ENCODE measurements around the gene BMERB1. TPM values are rescaled to one million over a fixed set of nuclear protein-coding genes. Genes with fewer than 3 reads are reported as not detected.
"Not testable (repeated sequence)": the region's sequence is repeated elsewhere in the genome, so short reads cannot be mapped to it uniquely, and the experiment has no call there.

The BMERB1 gene
- total RNA-seq, 1 donor from 2014 or later: 17.4 TPM

- intact Hi-C loops (cut with micrococcal nuclease): loop anchor here (2.0 to 5.0 kb wide), 2 partner anchors 157 to 207 kb away; partner anchors contain the start of gene MARF1
- H3K4me1 Mint-ChIP-seq (ENCODE audit: low read depth): peaks cover 17% of the 10 kb centered on the region
- no peaks in the 10 kb centered on the region for H3K9me3 Mint-ChIP-seq
- peak overlapping the region; percentile 93 for H3K4me3 Mint-ChIP-seq
- H3K27me3 Mint-ChIP-seq (ENCODE audit: insufficient read depth): peaks cover 23% of the 10 kb centered on the region
- peak overlapping the region; percentile 52 for H3K27ac Mint-ChIP-seq
- no peak for DNase-seq (ENCODE audit: low spot score)
- peaks cover 3% of the 10 kb centered on the region for H3K36me3 Mint-ChIP-seq (ENCODE audit: low read depth)
These were observed 952 bp downstream of the BMERB1 start for GRCh38 chr16:15435216-15435864.

GRCh38 chr16:15439102-15439501, 4.7 kb downstream of the BMERB1 start:
- peaks cover 16% of the 10 kb centered on the region for H3K27me3 Mint-ChIP-seq (ENCODE audit: insufficient read depth)
- intact Hi-C loops (cut with micrococcal nuclease): loop anchor here (5.0 kb wide), 1 partner anchor 153 kb away; no protein-coding TSS in a partner anchor
- H3K9me3 Mint-ChIP-seq: no peaks in the 10 kb centered on the region
- peaks cover 12% of the 10 kb centered on the region for H3K4me1 Mint-ChIP-seq (ENCODE audit: low read depth)
- DNase-seq (ENCODE audit: low spot score): no peak
- H3K4me3 Mint-ChIP-seq: no peak overlapping the region
- H3K27ac Mint-ChIP-seq: no peak overlapping the region
- H3K36me3 Mint-ChIP-seq (ENCODE audit: low read depth): peaks cover under 1% of the 10 kb centered on the region

- intact Hi-C loops (cut with micrococcal nuclease): loop anchor here (5.0 kb wide), 1 partner anchor 153 kb away; no protein-coding TSS in a partner anchor
- Mint-ChIP-seq H3K4me3 (no peak overlapping the region), H3K36me3 (ENCODE audit: low read depth) (no peaks in the 10 kb centered on the region), H3K9me3 (peaks cover 4% of the 10 kb centered on the region), H3K4me1 (ENCODE audit: low read depth) (peaks cover 10% of the 10 kb centered on the region), H3K27ac (no peak overlapping the region), H3K27me3 (ENCODE audit: insufficient read depth) (peaks cover 13% of the 10 kb centered on the region)
- no peak for DNase-seq (ENCODE audit: low spot score)
These were observed 5.1 kb downstream of the BMERB1 start for GRCh38 chr16:15439521-15439920.

GRCh38 chr16:15440852-15441251, 6.5 kb downstream of the BMERB1 start:
- intact Hi-C loops (cut with micrococcal nuclease): loop anchor here (5.0 kb wide), 1 partner anchor 36 kb away; no protein-coding TSS in a partner anchor
- H3K4me1 Mint-ChIP-seq (ENCODE audit: low read depth): peaks cover 2% of the 10 kb centered on the region
- DNase-seq (ENCODE audit: low spot score): no peak
- peaks cover 13% of the 10 kb centered on the region for H3K9me3 Mint-ChIP-seq
- H3K4me3 Mint-ChIP-seq: no peak overlapping the region
- no peak overlapping the region for H3K27ac Mint-ChIP-seq
- H3K36me3 Mint-ChIP-seq (ENCODE audit: low read depth): no peaks in the 10 kb centered on the region
- peaks cover 3% of the 10 kb centered on the region for H3K27me3 Mint-ChIP-seq (ENCODE audit: insufficient read depth)

GRCh38 chr16:15442140-15442539, 7.8 kb downstream of the BMERB1 start:
- not testable (repeated sequence) for H3K27me3 Mint-ChIP-seq (ENCODE audit: insufficient read depth); H3K27ac Mint-ChIP-seq; H3K4me3 Mint-ChIP-seq

GRCh38 chr16:15443753-15444152, 9.4 kb downstream of the BMERB1 start:
- intact Hi-C loops (cut with micrococcal nuclease): loop anchor here (5.0 kb wide), 1 partner anchor 34 kb away; no protein-coding TSS in a partner anchor
- Mint-ChIP-seq H3K9me3 (peaks cover 13% of the 10 kb centered on the region), H3K27ac (no peak overlapping the region)

More at GRCh38 chr16:15442140-15442539, 7.8 kb downstream of the BMERB1 start:
- not testable (repeated sequence) for H3K4me1 Mint-ChIP-seq (ENCODE audit: low read depth); H3K36me3 Mint-ChIP-seq (ENCODE audit: low read depth); DNase-seq (ENCODE audit: low spot score)
- intact Hi-C loops (cut with micrococcal nuclease): loop anchor here (5.0 kb wide), 1 partner anchor 35 kb away; no protein-coding TSS in a partner anchor
- peaks cover 13% of the 10 kb centered on the region for H3K9me3 Mint-ChIP-seq

GRCh38 chr16:15444264-15444663, 9.9 kb downstream of the BMERB1 start:
- DNase-seq (ENCODE audit: low spot score): no peak
- H3K4me3 Mint-ChIP-seq: no peak overlapping the region
- peaks cover 13% of the 10 kb centered on the region for H3K9me3 Mint-ChIP-seq
- H3K36me3 Mint-ChIP-seq (ENCODE audit: low read depth): peaks cover 3% of the 10 kb centered on the region
- H3K27ac Mint-ChIP-seq: no peak overlapping the region
- intact Hi-C loops (cut with micrococcal nuclease): loop anchor here (5.0 kb wide), 1 partner anchor 33 kb away; no protein-coding TSS in a partner anchor
- no peaks in the 10 kb centered on the region for H3K27me3 Mint-ChIP-seq (ENCODE audit: insufficient read depth)
- peaks cover 10% of the 10 kb centered on the region for H3K4me1 Mint-ChIP-seq (ENCODE audit: low read depth)

More at GRCh38 chr16:15443753-15444152, 9.4 kb downstream of the BMERB1 start:
- DNase-seq (ENCODE audit: low spot score): no peak
- H3K4me3 Mint-ChIP-seq: no peak overlapping the region
- H3K4me1 Mint-ChIP-seq (ENCODE audit: low read depth): peaks cover 10% of the 10 kb centered on the region
- no peaks in the 10 kb centered on the region for H3K27me3 Mint-ChIP-seq (ENCODE audit: insufficient read depth)
- peaks cover 3% of the 10 kb centered on the region for H3K36me3 Mint-ChIP-seq (ENCODE audit: low read depth)

GRCh38 chr16:15445450-15445849, 11.1 kb downstream of the BMERB1 start:
- H3K9me3 Mint-ChIP-seq: peaks cover 13% of the 10 kb centered on the region
- intact Hi-C loops (cut with micrococcal nuclease): no loop called here
- no peaks in the 10 kb centered on the region for H3K27me3 Mint-ChIP-seq (ENCODE audit: insufficient read depth)
- H3K4me1 Mint-ChIP-seq (ENCODE audit: low read depth): peaks cover 10% of the 10 kb centered on the region
- H3K27ac Mint-ChIP-seq: no peak overlapping the region
- no peak overlapping the region for H3K4me3 Mint-ChIP-seq
- DNase-seq (ENCODE audit: low spot score): no peak
- peaks cover 3% of the 10 kb centered on the region for H3K36me3 Mint-ChIP-seq (ENCODE audit: low read depth)

GRCh38 chr16:15446901-15447300, 12.5 kb downstream of the BMERB1 start:
- peaks cover 13% of the 10 kb centered on the region for H3K9me3 Mint-ChIP-seq
- H3K36me3 Mint-ChIP-seq (ENCODE audit: low read depth): peaks cover 3% of the 10 kb centered on the region
- H3K27me3 Mint-ChIP-seq (ENCODE audit: insufficient read depth): no peaks in the 10 kb centered on the region
- no peak overlapping the region for H3K27ac Mint-ChIP-seq
- no peak for DNase-seq (ENCODE audit: low spot score)
- intact Hi-C loops (cut with micrococcal nuclease): no loop called here
- peaks cover 10% of the 10 kb centered on the region for H3K4me1 Mint-ChIP-seq (ENCODE audit: low read depth)
- H3K4me3 Mint-ChIP-seq: no peak overlapping the region

- Mint-ChIP-seq H3K27ac (no peak overlapping the region), H3K9me3 (peaks cover 2% of the 10 kb centered on the region), H3K27me3 (ENCODE audit: insufficient read depth) (peaks cover 5% of the 10 kb centered on the region), H3K4me1 (ENCODE audit: low read depth) (peaks cover 10% of the 10 kb centered on the region), H3K4me3 (no peak overlapping the region), H3K36me3 (ENCODE audit: low read depth) (peaks cover 3% of the 10 kb centered on the region)
- no peak for DNase-seq (ENCODE audit: low spot score)
- intact Hi-C loops (cut with micrococcal nuclease): no loop called here
These were observed 16.2 kb downstream of the BMERB1 start for GRCh38 chr16:15450624-15451023.

GRCh38 chr16:15451098-15451731, 16.8 kb downstream of the BMERB1 start:
- Mint-ChIP-seq H3K36me3 (ENCODE audit: low read depth) (peaks cover 3% of the 10 kb centered on the region), H3K4me3 (no peak overlapping the region), H3K9me3 (no peaks in the 10 kb centered on the region), H3K27me3 (ENCODE audit: insufficient read depth) (peaks cover 5% of the 10 kb centered on the region), H3K27ac (no peak overlapping the region), H3K4me1 (ENCODE audit: low read depth) (peaks cover 10% of the 10 kb centered on the region)
- intact Hi-C loops (cut with micrococcal nuclease): no loop called here
- DNase-seq (ENCODE audit: low spot score): no peak

- Mint-ChIP-seq H3K9me3 (no peaks in the 10 kb centered on the region), H3K4me3 (no peak overlapping the region), H3K36me3 (ENCODE audit: low read depth) (peaks cover 3% of the 10 kb centered on the region), H3K4me1 (ENCODE audit: low read depth) (peaks cover under 1% of the 10 kb centered on the region), H3K27me3 (ENCODE audit: insufficient read depth) (peaks cover 9% of the 10 kb centered on the region), H3K27ac (no peak overlapping the region)
- DNase-seq (ENCODE audit: low spot score): no peak
- intact Hi-C loops (cut with micrococcal nuclease): no loop called here
These were observed 18.0 kb downstream of the BMERB1 start for GRCh38 chr16:15452246-15452855.

- H3K9me3 Mint-ChIP-seq; H3K36me3 Mint-ChIP-seq (ENCODE audit: low read depth); H3K4me1 Mint-ChIP-seq (ENCODE audit: low read depth); DNase-seq (ENCODE audit: low spot score); intact Hi-C loops (cut with micrococcal nuclease); H3K27me3 Mint-ChIP-seq (ENCODE audit: insufficient read depth); H3K4me3 Mint-ChIP-seq; H3K27ac Mint-ChIP-seq: not testable (repeated sequence)
These were observed 18.9 kb downstream of the BMERB1 start for GRCh38 chr16:15453296-15453695.
